Measurements from ENCODE around the gene PIK3C3.
"Not testable (repeated sequence)": the region's sequence is repeated elsewhere in the genome, so short reads cannot be mapped to it uniquely, and the experiment has no call there.

Gene PIK3C3

DNA sequence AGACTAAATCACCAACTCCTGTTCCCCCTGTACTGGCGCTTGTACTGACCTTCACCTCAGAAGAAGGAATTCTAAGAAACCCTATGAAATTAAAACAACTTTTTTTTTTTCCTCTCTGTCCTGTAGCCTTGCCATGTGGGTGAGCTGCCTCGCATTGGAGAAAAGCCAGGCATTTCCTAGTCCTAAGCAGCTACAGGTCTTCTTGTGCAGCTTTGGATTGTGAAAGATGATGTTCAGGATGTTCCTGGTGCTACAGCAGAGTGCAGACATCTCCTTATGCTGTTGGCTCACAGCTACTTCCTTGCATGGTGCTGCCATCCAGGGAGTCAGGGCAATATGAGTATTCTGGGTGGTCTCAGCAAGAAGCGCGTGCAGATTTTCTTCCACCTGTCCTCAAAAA, 11.9 kb downstream of the PIK3C3 start:
- FAIRE-seq, result no peak

DNA sequence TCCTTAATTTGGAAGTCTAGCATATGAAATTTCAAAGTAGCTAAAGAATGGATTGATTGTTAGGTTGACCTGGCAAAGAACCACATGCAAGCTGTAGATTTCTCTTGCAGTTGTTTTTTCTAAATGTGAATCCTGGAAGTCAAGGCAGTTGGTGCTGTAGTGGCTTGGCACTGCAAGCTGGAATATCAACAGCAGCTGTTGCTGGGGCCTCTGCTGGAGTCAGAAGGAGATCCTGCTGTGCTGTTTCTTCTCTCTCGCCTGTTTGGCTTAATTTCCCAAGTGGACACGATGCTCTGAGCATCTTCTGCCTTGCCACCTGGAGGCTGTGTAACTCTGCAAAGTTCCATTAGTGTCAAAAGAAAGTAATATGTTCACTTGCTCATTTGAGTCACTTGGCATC, 12.6 kb downstream of the PIK3C3 start:
- no peak for FAIRE-seq

DNA sequence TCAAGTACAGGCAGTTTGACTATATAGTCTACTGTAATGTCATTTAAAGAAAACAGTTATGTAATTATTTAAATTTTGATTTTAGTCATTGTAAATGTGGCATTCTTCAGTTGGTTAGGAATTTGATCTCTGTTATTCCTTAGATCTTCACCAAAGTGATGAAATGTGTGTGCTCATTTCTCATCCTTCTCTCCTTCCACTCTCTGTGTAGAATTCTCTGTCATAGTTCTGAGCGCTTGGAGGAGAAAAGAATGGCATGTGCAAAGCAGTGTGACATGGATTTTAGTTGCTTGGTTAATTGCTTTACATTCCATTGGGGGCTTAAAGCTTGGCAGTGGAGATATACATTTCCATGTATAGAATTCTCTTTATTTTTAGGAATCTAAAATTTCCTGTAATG, 14.8 kb downstream of the PIK3C3 start:
- FAIRE-seq, result no peak

DNA sequence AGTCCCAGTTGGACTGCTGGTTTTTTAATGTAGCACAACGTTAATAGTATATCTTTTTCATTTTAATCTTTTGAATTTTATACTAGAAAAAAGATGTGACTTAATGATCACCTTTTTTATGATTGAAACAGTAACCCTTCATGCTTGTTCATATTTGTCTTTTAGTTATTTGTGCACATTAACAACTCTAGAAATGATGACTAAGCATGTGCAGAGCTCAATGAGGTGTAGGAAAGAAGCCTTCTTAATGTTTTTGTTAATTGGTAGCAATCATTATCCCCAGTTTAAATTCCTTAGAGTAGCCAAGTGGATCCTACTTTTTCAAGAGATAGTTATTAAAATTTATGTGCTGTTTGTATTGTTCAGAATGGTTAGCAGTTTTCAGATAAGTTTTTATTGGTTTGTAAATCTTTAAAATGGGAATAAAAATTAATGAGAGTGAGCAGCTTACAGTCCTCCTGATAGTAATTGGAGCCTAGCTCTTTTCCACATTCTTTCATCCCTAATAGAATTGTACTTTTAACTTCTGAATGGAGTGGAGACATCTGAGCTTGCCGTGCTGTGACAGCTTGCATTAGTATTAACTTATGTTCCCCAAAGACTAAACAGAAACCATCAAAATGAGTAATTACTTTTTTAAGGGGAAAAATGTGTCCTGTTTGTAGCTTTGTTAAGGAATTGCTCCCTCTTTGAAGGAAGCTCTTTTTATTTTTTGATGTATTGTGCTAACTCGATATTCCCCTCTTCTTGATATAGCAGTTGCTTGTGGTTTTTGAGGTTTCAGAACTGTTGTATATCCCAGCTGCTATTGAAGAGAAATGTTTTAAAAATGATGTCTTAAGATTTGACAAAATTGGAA, 17.3 kb downstream of the PIK3C3 start:
- no peak for FAIRE-seq

DNA sequence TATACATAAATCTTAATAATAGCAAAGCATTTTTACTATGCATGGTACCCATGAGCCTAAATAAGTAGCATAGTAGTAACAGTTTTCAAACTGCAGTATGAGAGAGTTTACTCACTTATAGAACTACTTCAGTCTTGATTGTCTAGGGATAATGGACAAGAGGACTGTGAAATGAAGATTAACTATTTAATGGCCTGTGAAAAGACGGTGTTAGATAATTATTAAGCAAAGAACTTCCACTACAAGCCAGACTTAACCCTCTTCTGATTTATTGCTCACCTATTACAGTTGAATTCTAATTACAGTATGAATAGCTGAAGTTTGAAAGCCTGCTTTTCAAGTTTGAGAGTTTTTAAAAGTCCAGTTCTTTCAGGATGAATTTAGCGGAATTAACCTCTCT, 18.9 kb downstream of the PIK3C3 start:
- no peak for FAIRE-seq

DNA sequence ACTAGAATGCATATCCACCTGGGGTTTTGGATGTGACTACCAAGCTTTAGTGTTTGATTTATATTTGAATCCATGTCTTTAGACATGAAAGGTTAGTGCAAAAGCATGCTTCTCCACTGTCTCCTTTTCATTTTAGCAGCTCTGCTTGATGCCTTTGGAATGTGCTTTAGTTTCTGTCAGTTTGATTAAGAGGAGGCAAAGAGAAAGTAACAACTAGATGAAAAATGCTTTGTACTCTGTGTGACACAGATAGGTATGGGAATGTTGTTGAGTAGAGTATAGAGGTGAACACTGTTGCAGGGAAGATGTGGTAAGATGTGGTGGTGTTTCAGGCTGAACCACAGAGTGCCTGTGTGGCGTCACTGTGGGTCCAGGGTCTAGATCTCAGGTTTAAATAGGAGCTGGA, 19.8 kb downstream of the PIK3C3 start:
- no peak for FAIRE-seq

DNA sequence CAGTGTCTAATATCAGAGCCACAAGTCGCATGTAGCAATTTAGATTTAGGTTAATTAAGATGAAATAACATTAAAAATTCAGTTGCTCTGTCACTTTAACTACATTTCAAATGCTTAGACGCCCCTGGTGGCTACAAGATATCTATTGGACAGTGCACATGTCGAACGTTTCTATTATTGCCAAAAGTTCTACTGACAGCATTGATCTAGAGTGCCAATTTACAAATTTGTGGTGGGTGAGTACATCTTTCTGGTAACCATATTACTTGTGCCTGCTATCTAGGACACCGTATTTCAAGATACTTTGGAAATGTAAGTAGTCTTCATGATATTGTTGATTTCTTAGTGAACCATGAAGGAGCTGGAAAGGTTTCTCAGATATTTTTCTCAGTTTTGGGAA, 20.2 kb downstream of the PIK3C3 start:
- no peak for FAIRE-seq

DNA sequence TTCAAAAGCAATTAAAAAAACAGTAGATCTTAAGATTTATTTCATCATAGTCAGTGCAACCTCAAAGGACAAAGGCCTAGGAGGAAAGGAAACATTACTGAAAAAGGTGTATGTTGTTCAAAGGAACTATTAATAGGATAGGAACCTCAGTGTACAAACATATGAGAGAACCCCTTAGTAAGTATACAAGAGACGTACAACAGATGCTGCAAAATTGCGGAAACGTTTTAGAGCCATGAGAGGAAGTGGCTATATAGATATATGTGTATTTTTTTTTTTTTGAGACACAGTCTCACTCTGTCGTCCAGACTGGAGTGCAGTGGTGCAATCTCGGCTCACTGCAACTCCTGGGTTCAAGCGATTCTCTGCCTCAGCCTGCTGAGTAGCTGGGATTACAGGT, 22.2 kb downstream of the PIK3C3 start:
- FAIRE-seq, result no peak

DNA sequence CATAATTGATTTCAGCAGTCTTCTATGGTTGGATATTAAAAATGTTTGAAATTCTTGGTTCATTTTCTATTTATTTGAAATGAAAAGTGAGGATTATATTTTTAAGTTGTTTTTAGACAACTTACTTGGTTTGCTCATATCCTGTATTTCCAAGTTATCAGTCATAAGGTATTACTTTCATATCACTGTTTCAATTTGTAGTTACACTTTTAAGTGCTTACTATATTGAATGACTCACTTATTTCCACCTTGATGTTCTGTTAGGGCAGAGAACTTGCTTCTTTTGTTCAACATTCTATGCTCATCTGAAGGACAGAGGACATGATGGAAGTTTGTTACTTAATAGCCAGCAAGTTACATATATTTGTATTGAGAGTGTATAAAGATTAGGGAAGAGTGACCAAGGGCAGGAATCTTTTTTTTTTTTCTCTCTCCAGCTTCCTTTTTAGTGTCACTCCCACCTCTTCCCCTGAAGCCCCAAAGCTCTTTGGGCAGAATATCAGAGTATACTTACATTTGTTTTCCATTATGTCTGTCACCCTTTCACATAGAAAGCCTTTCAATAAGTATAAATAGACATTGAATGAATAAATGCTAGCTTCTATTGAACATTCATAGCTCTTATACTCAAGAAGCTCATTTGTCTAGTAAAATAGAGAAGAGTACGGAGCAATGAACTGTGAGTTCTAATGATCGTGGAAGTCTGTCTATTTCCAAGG, 28.1 kb downstream of the PIK3C3 start:
- FAIRE-seq, result no peak

DNA sequence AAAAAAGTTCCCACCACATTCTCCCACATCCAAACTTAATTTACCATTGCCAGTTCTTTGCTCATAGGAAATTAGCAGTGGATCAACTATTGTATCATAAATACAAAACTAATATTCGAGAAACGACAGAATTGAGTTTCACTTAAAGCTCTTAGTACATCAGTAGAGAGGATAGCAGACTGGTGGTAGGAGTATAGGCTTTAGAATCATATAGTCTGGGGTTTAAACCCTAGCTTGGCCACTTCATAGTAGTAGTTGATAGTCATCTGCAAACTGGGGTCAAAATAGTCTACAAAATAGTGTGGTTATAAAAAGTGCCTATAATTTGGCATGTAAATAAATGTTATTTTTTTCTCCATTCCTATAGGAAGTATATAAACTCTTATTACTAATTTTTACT, 30.9 kb downstream of the PIK3C3 start:
- no peak for FAIRE-seq

DNA sequence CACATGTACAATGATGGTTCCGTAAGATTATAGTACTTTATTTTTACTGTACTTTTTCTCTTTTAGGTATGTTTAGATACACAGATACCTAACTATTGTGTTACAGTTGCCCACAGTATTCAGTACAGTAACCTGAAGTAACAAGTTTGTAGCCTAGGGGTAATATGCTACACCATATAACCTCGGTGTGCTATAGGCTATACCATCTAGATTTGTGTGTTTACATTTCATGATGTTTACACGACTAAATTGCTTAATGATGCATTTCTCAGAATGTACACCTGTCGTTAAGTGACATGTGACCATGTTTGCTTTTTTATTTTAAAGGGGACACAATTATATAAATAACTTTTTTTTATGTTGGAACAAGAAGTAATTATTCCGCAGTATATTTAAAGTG, 34.5 kb downstream of the PIK3C3 start:
- FAIRE-seq, result no peak

DNA sequence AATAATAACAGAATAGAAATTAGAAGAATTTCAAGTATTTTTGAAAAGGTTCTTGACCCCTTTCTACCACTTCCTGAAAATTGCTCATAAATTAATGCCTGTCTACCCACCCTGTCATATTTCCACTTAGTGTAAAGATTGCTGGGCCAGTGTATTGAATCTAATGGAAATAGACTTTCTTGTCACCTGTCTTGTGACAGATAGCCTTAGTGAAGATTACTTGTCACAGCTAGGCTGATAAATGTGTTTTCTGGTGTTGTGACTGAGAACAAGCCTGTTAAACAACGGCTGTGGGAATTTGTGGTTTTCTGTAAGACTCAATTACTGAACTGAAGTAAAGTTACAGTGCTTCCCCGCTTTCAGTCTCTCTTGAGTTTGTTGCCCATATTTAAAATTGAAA, 37.0 kb downstream of the PIK3C3 start:
- no peak for FAIRE-seq

DNA sequence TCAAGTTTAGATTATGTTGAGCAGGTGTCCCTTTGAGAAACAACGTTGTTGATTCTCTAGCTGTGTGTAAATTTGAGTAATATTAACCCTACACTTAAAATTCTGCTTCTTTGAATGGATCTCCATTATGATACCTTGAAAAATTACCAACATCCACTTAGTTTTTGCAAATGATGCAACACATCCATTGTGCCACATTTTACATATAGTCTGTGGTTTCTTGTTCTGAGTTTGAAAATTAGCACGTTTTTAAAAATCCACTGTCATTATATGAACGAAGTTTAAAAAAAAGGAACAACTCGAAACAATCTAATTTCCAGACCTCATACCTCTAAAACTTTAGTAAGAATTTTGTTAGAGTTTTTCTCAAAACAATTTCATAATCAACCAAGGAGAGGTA, 37.7 kb downstream of the PIK3C3 start:
- no peak for FAIRE-seq

DNA sequence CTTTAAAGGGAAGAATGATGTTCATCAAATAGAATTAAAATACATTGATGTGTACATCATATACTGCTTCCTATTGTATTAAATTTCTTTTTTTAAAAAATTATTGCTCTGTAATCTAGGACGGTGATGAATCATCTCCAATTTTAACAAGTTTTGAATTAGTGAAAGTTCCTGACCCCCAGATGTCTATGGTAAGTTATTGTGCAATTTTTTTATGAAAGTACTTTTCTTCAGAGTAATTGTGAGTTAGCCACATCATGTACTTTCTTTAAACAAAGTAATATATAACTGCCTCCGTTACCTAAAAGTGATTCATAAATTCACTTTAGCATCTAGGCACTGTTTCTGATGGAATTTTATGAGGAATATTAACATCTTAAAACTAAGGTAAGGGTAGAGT, 38.1 kb downstream of the PIK3C3 start:
- no peak for FAIRE-seq

DNA sequence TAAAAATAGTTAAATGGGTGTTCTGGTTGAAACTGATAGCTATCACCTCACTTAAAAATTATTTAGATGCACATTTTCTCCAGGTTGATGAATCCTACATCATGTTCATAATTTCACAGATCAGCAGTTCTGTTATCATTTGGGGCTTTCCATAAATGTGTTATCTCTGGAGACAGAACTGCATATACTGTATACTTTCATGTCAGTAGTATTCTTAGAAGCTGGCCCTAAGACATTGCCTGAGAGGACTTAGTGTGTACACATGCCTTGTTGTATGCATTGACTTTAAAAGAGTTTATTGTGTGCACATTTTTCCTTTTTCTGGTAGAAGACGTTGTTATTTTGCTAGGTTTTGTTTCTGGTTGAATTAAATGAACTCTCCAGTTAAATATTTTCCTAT, 41.0 kb downstream of the PIK3C3 start:
- FAIRE-seq, result no peak

DNA sequence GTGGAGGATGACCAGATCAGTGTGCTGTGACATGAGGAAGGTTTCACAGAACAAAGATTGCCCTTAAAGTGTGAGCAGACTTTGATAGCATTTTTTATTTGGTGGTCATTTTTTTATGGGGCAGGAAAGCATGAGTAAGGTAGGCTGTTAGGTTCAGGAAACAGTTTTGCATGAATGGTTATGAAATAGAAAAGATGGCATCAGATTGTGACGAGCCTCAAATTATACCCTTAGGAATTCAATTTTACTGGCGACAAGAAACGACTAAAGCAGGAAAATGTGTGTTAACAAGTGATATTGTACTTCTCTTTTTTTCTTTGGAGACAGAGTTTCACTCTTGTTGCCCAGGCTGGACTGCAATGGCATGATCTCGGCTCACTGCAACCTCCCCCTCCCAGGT, 44.7 kb downstream of the PIK3C3 start:
- FAIRE-seq, result no peak

DNA sequence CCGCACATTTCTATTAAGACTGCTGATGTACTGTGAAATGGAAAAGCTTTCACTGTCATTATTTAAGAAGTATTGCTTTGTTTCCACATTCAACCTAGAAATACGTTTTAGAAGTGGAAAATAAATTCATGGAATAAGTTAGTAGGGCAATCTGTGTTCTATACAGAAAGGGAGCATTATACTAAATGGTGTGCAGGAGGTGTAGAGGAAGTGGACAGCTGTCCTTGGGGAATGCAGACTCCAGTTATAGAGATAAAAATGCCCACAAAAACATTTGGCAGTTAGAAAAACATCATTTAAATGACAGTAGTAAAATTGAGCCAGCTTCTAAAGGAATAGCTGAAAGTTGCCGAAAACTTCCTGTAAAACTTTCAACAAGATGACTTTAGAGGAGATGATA, 46.8 kb downstream of the PIK3C3 start:
- FAIRE-seq, result no peak

DNA sequence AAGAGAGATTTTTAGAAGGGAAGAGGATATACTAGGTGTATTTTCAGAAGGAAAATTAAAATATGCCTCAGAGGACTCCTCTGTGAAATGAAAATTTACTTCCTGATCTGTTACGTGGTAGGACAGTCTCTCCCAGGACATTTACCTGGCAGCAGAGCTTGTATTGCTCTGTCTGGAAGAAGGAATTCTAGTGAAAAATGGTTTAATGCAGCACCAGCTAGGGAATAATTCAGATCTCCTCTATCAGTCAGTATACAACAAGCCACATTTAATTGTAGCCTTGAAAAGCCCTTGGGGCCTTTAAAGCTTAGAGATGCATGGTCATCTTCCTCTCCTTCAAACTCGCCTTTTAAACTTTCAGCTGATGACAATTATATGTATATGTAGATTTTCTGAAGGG, 49.6 kb downstream of the PIK3C3 start:
- no peak for FAIRE-seq

DNA sequence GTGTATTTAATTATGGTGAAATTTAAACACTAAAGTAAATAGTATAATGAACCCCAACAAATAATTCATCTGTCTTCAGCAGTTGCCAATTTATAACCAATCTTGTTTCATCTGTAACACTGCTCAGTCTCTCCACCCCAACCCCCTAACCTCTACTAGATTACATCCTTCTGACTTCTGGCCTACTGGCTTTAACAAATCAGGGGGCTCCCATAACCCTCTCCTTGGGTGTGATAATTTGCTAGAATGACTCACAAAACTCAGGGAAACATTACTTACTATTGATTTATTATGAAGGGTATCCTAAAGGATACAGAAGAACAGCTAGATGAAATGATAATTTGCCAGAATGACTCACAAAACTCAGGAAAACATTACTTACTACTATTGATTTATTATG, 50.7 kb downstream of the PIK3C3 start:
- FAIRE-seq, result no peak

DNA sequence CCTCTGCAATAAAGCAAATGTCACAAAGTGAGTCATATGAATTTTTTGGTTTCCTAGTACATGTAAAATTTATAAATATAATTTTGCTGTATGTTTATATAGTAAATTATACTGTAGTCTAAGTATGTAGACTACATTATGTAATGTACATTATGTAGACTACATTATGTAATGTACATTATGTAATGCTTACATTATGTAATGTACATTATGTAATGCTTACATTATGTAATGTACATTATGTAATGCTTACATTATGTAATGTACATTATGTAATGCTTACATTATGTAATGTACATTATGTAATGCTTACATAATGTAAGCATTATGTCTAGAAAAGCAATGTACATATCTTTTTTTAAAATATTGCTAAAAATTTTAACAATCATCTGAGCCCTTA, 54.4 kb downstream of the PIK3C3 start:
- FAIRE-seq, result not testable (repeated sequence)

DNA sequence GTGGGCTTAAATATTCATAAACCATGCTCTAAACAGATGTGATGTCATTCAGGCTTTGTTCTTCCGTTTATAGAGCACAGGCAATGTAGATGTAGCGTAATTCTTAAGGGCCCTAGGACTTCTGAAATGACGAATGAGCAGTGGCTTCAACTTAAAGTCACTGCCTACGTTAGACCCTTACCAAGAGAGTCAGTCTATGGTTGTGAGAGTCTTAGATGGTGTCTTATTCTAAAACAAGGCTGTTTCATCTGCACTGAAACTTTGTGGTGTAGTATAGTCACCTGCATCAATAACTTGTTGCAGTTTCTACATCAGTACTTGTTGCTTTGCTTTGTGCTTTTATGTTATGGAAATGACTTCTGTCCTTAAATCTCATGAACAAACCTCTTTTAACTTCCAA, 56.0 kb downstream of the PIK3C3 start:
- no peak for FAIRE-seq

DNA sequence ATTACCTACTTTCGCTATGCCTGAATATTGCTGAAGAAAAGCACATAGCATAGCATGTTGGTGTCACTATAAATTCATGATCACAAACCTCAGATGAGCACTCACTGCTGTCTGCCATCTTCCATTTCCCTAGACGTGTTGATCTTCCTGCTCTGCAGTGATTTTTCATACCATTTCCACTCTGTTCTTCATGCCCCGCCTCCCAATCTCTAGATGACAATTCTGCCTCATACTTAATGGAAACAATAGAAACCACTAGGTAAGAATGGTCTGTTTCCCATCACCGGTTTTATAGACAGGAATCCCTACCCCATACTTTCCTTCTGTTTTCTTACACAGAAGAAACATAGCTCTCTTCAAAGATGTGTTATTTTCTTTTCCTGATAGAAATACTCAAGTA, 63.8 kb downstream of the PIK3C3 start:
- FAIRE-seq, result no peak

DNA sequence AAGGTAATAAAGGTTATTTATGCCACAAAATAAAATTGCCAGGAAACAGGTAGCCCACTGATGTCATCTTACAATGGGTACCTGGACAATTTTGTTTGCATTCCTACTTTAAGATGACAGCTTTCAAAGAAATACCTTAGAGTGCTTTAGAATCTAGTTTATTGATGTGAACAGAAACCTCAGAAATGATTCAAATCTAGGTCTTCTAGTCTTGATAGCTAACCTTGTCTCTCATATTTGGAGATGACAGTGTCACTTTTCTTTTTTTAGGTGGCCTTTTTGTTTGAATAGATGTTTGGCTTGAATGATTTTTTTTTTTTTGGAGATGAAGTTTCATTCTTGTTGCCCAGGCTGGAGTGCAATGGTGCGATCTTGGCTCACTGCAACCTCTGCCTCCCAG, 69.1 kb downstream of the PIK3C3 start:
- no peak for FAIRE-seq

DNA sequence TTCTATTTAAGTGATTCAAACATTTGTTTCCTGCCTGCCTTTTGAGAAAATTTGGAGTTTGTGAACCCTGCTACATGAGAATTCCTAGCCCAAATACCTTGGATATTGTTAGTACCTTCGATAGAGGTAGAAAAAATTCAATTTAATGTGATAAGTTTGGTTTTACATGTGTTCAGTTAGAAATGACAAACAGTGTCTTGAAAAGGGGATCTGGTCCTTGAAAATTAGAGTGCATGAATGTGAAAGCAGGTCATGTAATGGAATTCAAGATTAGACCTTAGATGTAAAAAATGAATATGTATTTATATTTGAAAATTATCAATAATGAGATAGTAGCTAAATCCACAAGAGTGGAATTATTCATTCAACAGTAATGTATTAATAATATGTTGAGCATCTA, 70.5 kb downstream of the PIK3C3 start:
- FAIRE-seq, result no peak

Data from TTC549 (cell line).